Stomach (tissue), 4 donors: ENCODE measurements around the gene SNCA.

ENCODE experiments used
- POLR2A ChIP-seq, 4 donors: fragments of 450-650 bp; IDR thresholded peaks; one replicate each; pipeline ENCODE4 v1.6.1; 2016; ENCODE audit warnings: antibody characterized with exemption in 4 of 4, control low read depth in 2 of 4, mild to moderate bottlenecking in 1 of 4, moderate library complexity in 1 of 4
- TF ChIP-seq, protein P1 (sequence below), 7 experiments: fragments of 450-650 bp in 4 of 7; fragments of 200-600 bp in 3 of 7; sonication (generic) in 3 of 7; IDR thresholded peaks; one replicate each; pipeline ENCODE4 v1.5.1; 2016 to 2019; ENCODE audit warnings: antibody characterized with exemption in 7 of 7, control low read depth in 2 of 7, mild to moderate bottlenecking in 1 of 7

DNA sequence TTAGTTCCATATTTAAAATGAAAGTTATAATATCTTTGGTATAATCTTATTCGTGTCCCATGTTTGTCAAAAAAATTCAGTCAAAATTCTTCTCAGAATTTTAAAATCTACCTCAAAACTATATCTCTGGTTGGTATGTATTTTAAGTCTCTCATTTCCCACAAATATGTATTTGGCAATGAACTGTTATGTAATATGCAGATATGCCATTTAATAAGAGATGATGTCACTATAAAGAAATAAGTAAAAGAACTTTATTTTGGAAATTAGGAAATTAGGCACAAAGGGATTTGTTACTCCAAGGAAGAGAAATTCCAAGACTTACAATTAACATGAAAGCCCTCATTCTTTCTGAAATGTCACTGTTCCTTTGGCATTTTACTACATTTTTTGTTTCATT, 15.3 kb downstream of the SNCA start:
- TF ChIP-seq POLR2A (IDR thresholded peaks at IDR 0.05), result no peak
- TF ChIP-seq, protein P1, sequence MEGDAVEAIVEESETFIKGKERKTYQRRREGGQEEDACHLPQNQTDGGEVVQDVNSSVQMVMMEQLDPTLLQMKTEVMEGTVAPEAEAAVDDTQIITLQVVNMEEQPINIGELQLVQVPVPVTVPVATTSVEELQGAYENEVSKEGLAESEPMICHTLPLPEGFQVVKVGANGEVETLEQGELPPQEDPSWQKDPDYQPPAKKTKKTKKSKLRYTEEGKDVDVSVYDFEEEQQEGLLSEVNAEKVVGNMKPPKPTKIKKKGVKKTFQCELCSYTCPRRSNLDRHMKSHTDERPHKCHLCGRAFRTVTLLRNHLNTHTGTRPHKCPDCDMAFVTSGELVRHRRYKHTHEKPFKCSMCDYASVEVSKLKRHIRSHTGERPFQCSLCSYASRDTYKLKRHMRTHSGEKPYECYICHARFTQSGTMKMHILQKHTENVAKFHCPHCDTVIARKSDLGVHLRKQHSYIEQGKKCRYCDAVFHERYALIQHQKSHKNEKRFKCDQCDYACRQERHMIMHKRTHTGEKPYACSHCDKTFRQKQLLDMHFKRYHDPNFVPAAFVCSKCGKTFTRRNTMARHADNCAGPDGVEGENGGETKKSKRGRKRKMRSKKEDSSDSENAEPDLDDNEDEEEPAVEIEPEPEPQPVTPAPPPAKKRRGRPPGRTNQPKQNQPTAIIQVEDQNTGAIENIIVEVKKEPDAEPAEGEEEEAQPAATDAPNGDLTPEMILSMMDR (IDR thresholded peaks at IDR 0.05), result no peak
